DOHH2 (cell line): ENCODE measurements around the gene TLE1.

Experiments used
- EZH2phosphoT487 ChIP-seq: fragments of 200-600 bp; sonication (generic); IDR thresholded peaks from 2 replicates; pipeline ENCODE4 v1.6.1; 2017; ENCODE audit warnings: borderline replicate concordance, mild to moderate bottlenecking, antibody characterized with exemption, low read length, moderate library complexity, mixed read lengths
- TF ChIP-seq, protein P1 (sequence below): fragments of 200-600 bp; sonication (generic); IDR thresholded peaks from one replicate; pipeline ENCODE4 v1.5.1; 2014; ENCODE audit warnings: antibody characterized with exemption, mild to moderate bottlenecking, low read depth, low read length; ENCODE audit not compliant: poor library complexity, severe bottlenecking

DNA sequence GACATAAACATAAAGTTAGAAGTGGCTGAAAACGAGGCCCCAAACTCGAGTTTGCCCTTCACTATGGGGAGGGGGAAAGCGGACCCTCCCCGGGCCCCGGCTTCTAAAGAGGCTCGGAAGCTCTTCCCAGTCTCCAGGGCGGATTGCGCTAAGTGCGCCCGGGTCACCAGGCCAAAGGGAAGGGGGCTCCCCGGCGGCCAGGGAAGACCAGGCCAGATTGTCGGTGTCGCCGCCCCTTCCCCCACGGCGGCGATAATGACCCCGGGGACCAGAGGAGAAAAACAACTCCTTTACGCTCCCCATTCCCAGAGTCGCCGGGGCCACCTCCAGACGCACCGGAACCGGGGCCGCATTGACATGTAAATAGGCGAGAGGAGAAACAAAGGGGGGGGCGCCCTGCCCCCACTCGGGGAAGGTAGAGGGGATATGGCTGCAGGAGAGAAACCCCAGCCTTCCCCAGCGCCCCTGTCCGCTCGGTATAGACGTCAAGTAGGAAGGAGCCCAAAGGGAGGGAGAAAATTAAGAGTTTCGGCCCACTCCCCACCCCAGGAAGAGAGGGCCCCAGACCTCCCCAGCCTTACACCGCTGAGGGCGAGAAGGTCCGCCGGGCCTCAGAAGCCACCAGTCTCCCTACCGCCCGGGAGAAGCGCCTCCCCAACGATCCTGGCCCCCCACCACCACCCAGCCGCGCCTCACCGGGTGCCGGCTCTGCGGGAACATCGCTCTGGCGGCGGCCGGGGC is 1.7 kb downstream of the TLE1 start:
- TF ChIP-seq, protein P1, sequence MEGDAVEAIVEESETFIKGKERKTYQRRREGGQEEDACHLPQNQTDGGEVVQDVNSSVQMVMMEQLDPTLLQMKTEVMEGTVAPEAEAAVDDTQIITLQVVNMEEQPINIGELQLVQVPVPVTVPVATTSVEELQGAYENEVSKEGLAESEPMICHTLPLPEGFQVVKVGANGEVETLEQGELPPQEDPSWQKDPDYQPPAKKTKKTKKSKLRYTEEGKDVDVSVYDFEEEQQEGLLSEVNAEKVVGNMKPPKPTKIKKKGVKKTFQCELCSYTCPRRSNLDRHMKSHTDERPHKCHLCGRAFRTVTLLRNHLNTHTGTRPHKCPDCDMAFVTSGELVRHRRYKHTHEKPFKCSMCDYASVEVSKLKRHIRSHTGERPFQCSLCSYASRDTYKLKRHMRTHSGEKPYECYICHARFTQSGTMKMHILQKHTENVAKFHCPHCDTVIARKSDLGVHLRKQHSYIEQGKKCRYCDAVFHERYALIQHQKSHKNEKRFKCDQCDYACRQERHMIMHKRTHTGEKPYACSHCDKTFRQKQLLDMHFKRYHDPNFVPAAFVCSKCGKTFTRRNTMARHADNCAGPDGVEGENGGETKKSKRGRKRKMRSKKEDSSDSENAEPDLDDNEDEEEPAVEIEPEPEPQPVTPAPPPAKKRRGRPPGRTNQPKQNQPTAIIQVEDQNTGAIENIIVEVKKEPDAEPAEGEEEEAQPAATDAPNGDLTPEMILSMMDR = no peak
- 0 out of 2 replicates have a peak, but pooled peaks have one; percentile 23 for TF ChIP-seq EZH2phosphoT487
